ENCODE results near the gene CEP78. TPM values are rescaled to one million over a fixed set of nuclear protein-coding genes. Genes with fewer than 3 reads are reported as not detected.

CEP78 gene
- total RNA-seq, 1 donor from 2014 or later, result 44.8 TPM

DNA sequence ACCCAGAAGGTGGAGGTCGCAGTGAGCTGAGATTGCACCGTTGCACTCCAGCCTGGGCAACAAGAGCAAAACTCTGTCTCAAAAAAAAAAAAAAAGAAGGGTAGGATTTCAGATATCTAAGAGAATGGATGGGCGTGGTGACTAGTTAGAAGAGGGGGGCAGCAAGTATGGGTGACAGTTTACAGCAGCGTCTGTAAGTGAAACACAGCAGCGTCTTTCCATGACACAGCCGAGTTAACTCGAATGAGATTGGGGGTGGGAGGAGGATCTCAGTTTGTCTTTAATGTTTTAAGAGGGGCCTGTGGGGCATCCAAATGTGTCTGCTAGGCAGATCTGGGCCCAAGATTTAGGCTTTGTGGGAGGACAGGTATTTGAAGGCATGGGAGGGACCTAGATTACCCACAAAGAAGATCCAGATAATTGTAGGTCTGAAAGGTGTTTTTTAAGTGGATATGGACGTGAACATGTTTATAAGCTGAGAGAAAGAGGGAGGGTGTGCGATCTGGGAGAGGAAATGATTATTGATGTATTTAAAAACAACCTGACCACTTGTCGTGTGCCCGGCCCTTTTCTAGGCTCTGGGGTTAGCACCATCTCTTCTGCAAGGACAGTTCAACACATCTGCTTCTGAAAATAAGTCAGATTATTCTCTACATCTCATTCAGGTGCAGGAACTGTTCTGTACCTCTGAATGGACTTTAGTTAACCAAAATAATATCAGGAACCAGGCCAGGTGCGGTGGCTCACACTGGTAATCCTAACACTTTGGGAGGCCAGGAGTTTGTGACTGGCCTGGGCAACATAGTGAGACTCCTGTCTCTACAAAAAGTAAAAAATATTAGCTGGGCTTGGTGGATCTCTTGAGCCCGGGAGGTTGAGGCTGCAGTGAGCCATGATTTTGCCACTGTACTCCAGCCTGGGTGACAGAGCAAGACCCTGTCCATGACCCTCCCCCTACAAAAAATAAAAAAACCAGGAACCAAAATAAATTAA is 2.5 kb downstream of the CEP78 start:
- TF ChIP-seq, protein P1, sequence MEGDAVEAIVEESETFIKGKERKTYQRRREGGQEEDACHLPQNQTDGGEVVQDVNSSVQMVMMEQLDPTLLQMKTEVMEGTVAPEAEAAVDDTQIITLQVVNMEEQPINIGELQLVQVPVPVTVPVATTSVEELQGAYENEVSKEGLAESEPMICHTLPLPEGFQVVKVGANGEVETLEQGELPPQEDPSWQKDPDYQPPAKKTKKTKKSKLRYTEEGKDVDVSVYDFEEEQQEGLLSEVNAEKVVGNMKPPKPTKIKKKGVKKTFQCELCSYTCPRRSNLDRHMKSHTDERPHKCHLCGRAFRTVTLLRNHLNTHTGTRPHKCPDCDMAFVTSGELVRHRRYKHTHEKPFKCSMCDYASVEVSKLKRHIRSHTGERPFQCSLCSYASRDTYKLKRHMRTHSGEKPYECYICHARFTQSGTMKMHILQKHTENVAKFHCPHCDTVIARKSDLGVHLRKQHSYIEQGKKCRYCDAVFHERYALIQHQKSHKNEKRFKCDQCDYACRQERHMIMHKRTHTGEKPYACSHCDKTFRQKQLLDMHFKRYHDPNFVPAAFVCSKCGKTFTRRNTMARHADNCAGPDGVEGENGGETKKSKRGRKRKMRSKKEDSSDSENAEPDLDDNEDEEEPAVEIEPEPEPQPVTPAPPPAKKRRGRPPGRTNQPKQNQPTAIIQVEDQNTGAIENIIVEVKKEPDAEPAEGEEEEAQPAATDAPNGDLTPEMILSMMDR (conservative IDR thresholded peaks at IDR 0.05), result no peak
- Mint-ChIP-seq H3K27ac (no peak overlapping the region), H3K27me3 (no peaks in the 10 kb centered on the region), H3K9me3 (no peaks in the 10 kb centered on the region), H3K4me3 (peak overlapping the region; percentile 63), H3K4me1 (ENCODE audit: unreplicated experiment) (peaks cover 27% of the 10 kb centered on the region), H3K36me3 (peaks cover 12% of the 10 kb centered on the region)
- no peak for DNase-seq (ENCODE audit: extremely low spot score, unreplicated experiment)

DNA sequence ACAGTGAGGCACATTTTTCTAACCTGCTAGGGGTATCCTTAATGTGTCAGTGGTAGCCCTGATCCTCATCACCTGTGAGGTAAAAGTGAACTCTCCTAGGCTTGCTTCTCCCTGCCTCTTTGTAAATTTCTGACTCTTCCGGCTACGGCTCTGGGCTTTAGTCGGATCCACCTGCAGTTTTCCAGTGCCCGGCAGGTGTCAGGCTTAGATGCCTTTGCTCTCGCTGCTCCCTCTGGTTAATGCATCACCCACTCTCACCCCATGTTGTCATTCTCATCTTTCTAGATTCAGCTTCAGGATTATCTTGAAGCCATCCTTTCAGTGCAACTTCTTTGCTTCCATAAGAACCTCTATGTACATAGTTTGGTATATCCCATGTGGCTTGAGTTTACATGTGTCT is 3.6 kb downstream of the CEP78 start:
- H3K27ac Mint-ChIP-seq, result no peak overlapping the region

DNA sequence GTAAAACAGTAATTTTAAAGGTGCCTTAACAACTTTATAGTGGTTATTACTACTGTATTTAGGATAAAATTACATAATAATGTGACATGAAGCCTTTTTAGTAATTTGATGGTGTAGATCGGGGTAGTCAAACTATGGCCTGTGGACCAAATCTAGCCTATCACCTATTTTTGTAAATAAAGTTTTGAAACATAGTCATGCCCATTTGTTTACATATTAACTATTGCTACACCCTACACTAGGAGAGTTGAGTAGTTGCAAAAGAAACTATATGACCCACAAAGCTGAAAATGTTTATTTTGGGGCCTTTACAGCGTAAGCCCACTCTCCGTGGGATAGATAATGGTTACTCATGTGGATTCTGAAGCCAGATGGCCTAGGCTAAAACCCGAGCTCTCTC is 6.2 kb downstream of the CEP78 start:
- Mint-ChIP-seq H3K9me3 (no peaks in the 10 kb centered on the region), H3K27me3 (no peaks in the 10 kb centered on the region), H3K4me3 (no peak overlapping the region), H3K4me1 (ENCODE audit: unreplicated experiment) (peaks cover 20% of the 10 kb centered on the region), H3K36me3 (peaks cover 27% of the 10 kb centered on the region), H3K27ac (no peak overlapping the region)
- TF ChIP-seq, protein P1 (conservative IDR thresholded peaks at IDR 0.05), result no peak
- no peak for DNase-seq (ENCODE audit: extremely low spot score, unreplicated experiment)

More for the DNA sequence above, 3.6 kb downstream of the CEP78 start:
- TF ChIP-seq, protein P1 (conservative IDR thresholded peaks at IDR 0.05), result peak; percentile 46
- H3K4me3 Mint-ChIP-seq, result peak overlapping the region; percentile 27
- no peaks in the 10 kb centered on the region for H3K9me3 Mint-ChIP-seq
- peaks cover 27% of the 10 kb centered on the region for H3K4me1 Mint-ChIP-seq (ENCODE audit: unreplicated experiment)
- H3K36me3 Mint-ChIP-seq, result peaks cover 12% of the 10 kb centered on the region
- DNase-seq (ENCODE audit: extremely low spot score, unreplicated experiment), result no peak
- H3K27me3 Mint-ChIP-seq, result no peaks in the 10 kb centered on the region

DNA sequence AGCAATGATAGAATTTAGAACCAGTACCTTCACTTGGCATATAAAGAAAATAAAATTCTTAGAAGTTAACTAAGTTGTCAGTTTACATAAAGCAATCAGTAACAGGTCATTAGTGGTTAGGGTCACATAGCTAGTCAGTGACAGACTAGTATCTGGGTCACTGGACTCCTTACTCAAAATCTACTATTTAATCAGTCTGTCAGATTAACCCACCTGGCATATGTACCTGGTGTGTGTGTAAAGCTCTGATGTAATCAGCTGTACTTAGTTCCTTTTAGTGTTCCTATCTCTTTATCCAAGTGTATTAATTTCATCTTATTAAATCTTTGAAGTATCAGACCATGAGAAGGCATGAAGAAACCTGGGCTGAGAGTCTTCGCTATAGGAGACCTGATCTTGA is 7.3 kb downstream of the CEP78 start:
- TF ChIP-seq, protein P1 (conservative IDR thresholded peaks at IDR 0.05), result no peak
- Mint-ChIP-seq H3K9me3 (no peaks in the 10 kb centered on the region), H3K27ac (no peak overlapping the region), H3K4me1 (ENCODE audit: unreplicated experiment) (peaks cover 14% of the 10 kb centered on the region), H3K27me3 (no peaks in the 10 kb centered on the region), H3K4me3 (no peak overlapping the region), H3K36me3 (peaks cover 32% of the 10 kb centered on the region)
- no peak for DNase-seq (ENCODE audit: extremely low spot score, unreplicated experiment)

DNA sequence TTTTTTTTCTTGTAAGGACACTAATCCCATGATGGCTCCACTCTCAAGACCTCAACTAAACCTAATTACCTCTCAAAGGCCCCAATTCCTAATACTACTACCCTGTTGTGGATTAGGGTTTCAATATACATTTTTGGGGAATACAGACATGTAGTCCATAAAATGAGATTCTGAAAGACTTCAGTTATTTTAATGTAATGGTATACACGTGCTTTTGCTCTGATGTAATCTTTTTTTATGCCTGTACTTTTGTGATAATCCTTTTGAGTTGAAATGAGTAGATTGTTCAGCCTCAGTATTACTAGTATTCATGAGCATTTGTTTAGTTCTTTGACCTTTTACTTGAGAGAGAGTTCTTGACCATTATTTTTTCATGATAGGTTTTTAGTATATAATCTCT is 9.5 kb downstream of the CEP78 start:
- TF ChIP-seq, protein P1 (conservative IDR thresholded peaks at IDR 0.05), result no peak
- no peak overlapping the region for H3K27ac Mint-ChIP-seq
- no peaks in the 10 kb centered on the region for H3K27me3 Mint-ChIP-seq
- peaks cover 34% of the 10 kb centered on the region for H3K36me3 Mint-ChIP-seq
- no peaks in the 10 kb centered on the region for H3K4me1 Mint-ChIP-seq (ENCODE audit: unreplicated experiment)
- H3K9me3 Mint-ChIP-seq, result no peaks in the 10 kb centered on the region
- no peak overlapping the region for H3K4me3 Mint-ChIP-seq
- DNase-seq (ENCODE audit: extremely low spot score, unreplicated experiment), result no peak

Data from type B pancreatic cell (in vitro differentiated cells).